ENCODE results near the gene COMMD1.

GRCh38 chr2:62076980-62077638 lies 171.6 kb downstream of the COMMD1 start:
- TF ChIP-seq POLR2A (IDR thresholded peaks at IDR 0.05; ENCODE audit: low read length) (no peak), GATA1 (IDR thresholded peaks at IDR 0.05; ENCODE audit: low read depth, low read length) (no peak)
